NOMO-1 (cell line): ENCODE data around the gene PMVK.

Source experiments
- DNase-seq, 2 experiments: peaks; one replicate each; lab custom pipeline; 2025; ENCODE audit not compliant: unreplicated experiment in 2 of 2; lab: John Stamatoyannopoulos, UW

The PMVK gene

DNA sequence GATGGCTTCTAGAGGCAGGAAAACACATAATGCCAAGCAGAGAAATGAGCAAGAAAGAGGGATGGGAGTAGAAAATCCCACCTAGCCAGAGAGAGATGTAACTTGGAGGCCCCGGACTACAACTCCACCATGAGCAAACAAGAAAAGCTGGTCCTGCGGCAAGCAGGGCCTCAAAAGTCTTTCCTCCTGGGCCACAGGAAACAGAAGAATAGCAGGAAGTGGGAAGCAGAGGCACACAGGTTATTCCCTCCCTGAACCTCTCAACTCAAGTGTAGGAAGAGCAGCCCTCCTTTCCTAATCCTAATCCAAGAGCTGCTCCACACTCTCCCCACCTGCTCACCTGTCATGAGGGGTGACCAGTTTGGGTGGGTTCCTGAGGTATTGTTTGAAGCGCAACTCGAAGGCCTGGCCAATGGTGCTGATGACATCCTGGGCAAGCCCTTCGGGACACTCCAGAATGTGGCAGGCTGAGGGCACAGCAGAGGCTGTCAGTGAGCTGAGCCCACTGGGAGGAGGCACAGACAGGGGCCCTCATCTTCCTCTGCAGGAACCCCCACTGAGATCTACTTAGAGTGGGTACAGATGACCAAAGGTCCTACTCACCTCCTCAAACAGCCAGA lies 30.9 kb upstream of the PMVK start:
- DNase-seq, result no peak

DNA sequence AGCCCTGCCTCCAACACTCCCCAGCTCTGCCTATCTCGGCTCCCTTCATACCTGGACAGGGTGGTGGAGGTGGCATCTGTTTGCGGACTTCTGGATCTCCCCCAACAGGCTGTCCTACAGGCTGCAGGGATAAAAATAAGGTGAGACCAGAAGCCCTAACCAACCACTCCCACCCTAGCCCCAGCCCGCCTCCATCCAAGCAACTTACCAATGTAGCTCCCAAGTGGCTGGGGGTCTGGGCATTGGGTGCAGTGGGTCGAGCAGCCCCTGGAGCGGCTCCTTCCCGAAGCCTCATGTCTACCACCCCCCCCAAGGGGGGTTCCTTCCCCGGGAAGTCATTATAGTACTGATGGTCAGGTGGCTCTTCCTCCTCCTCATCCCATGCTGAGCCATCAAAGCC lies 29.6 kb upstream of the PMVK start:
- no peak for DNase-seq

DNA sequence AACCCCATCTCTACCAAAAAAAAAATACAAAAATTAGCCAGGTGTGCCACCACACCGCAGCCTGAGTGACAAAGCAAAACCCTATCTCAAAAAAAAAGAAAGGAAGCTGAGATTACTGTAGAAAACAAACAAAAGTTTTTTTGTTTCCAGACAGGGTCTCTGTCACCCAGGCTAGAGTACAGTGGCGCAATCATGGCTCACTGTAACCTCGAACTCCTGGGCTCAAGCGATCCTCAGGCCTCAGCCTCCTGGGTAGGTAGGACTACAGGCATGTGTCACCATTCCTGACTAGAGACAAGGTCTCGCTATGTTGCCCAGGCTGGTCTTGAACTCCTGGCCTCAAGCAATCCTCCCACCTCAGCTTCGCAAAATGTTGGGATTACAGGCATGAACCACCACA lies 27.8 kb upstream of the PMVK start:
- DNase-seq, result no peak

DNA sequence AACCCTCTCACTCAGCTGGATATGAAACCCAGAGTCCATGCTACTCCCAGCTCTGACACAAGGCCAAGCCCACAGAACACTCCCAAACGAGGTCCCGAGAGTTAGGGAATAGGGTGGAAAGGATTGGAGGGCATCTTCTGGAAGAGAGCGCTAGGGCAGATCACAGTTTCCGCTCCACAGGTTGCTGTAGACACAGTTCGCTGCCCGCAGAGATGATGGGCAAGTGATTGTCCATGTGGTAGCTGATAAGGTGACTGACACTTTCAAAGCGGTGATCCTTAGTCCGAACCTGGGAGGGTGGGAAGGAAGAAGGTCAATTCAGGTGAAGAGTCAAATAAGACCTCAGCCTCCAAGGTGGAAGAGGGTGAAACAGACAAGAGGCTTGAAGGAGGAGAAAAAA lies 27.1 kb upstream of the PMVK start:
- DNase-seq, result no peak

DNA sequence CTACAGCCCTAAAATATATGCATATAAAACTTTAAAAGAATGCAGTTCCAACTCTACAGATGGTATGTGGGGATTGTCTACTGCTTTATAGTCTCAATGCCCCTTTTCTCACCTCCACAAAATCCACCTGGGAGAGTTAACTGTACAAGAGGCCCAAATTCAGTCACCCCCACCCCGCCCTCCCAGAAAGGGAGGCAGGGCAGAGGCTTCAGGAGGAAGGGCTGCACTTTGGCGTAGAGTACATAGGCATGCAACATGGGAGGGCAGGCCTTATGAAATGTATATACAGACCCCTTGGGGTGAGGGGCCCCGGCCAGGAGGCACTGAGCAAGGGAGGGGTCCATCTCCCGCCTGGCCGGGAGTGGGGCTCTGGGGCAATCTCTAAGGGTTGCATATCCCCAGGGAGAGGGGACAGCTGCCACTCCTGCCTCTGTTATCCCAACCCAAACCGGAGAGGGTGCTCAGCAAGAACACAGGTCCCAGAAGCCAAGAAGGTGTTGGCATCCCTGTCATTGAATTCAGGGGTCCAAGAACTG lies 26.3 kb upstream of the PMVK start:
- no peak for DNase-seq

DNA sequence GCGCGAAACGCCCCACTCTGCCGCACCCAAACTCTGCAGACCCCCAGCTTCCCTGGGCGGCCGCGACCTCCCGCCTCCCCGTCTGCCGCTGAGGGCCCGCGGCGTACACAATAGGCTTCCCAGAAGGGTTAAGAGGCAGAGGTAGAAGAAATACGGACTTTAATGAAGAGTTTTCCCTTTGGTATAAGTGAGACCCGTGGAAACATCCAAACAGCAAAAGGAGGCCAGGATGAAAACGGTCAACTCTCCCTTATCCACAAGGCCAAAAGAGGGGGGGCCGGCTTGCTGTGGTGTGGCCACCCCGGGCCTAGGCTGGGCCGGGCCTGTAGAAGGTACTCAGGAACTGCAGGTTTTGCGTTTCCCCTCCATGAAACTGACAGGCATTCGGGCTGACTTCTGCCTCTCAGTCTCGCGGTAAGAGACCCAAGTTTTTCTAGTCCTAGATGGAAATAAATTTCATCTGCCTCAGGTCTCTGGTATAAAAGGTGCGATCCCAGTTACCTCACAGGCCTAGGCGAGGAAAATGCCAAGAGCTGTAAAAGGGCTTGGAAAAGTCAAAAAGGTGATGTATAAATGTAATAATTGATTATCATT lies 25.7 kb upstream of the PMVK start:
- peak; percentile 51 to 56 for DNase-seq

DNA sequence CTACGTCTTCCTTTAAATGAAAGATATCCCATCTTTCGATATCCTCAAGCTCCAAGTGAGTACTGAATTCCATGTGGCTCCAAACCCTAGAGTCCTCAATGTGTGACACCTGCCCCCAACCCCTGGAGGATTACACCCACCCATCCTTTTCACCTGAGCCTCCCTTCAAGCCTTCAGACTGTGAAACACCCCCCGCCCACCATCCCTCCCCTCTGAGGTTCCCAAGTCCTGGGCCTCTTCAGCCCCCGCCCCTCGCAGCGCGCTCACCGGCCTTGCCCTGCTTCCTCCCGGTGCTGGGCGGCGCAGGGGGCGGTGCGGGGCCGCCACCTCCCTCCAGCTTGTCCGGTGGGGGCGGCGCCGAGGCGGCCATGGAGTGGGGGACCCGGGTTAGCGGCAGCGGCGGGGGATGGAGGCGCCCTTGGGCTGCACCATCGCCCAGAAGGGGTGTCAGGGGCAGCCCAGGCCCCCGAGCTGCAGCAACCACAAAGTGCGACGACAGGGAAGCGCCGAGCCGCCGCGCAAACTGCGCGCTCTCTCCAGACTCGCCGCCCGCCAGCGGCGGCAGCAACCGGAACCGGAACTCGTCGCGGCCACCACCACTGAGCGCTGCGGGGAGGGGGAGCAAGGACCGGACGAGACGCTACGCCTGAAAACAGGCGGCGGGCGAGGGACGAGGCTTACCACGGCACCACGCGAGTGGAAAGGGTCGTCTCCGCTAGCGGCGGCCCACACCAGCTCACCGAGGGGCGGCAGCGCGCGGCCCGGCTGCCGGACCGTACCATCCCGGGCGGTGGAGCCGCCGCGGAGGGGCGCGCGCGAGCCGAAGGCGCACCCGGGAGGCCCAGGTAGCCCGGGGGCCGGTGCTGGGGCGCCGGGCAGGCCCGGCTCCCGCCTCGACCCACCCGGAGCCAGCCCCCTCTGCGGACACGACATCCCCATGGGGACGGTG lies 25.0 kb upstream of the PMVK start, which contains the start of gene PYGO2:
Gene PYGO2 (minus strand): TSS at position 576 of the 949 bp plus-strand sequence. CDS start 206 bp downstream, at position 370.
- peak; percentile 72 to 84 for DNase-seq

DNA sequence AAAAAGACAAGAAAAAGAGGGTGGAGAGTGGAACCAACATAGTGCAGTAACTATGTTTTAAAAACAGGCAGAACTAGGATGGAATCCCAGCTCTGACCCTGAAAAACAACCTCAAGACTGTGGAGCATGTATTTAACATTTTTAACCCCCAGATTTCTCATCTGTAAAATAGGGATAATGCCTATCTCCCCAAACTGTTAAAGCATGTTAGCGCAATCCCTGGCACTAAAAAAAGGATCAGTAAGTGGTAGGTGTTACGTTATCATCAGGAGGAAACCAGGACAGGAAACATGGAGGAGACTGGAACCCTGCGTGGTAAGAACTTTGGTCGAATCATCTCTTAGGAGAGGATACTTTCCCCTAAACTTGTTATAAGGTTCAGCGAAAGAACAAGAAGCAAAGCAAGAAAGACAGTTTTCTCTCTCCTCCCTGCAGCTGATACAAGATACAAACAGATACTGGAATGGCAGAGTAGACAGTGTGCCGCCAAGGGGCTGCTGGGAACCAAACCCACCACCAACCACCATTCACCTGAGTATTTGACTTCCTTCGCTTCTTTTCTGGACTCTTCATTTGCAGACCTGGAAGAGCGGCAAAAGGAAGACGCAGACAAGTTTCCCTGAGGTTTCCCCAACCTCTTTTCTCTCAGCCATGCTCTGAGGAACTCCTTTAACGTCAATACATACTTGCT lies 24.1 kb upstream of the PMVK start:
- DNase-seq, result no peak

DNA sequence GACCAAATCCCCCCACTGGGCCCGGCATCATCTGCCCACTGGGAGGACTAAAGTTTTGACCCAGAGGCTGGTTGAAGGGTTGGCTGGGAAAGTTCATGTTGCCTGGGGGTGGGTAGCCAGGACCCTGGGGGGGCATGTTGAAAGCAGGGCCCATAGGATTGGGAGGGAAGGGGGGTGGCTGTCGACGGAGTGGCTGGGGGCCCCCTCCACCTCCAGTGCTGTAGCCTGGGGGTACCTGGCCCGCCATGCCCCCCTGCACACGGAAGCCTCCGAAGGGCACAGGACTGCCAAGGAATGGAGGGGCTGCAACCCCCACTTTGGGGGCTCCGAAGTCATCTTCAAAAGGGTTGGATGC lies 22.9 kb upstream of the PMVK start:
- no peak for DNase-seq

DNA sequence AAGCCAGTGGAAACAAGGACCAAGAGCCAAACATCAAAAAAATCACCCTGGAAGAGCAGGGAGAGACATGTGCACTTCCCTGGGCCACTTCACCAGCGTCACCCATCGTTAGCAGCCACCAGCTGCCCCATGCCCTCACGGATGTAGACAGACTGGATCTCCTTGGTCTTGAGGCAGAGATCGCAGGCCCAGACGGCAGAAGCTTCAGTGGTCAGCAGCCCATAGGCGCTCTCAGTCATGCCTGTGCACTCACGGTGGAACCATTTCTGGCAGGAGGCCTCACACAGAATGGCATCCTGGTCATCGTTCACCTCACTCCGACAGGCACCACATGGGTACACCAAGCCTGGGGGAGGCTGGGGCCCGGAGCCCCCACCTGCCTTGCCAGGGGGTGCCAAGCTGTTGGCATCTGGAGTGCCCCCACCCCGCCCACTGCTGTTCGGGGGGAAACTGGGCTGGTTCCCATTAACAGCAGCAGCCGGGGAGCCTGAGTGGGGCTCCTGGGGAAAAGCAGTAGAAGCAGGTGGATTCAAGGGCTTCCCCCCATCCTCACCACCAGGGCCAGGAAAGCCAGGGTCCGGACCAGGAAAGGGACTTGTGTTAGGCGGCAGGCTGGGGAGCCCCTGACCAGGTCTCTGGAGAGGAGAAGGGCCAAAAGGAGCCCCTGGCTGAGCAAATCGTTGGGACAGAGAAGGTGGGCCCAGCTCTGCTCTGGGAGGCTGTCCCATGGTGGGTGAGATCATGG lies 22.3 kb upstream of the PMVK start:
- DNase-seq, result no peak

DNA sequence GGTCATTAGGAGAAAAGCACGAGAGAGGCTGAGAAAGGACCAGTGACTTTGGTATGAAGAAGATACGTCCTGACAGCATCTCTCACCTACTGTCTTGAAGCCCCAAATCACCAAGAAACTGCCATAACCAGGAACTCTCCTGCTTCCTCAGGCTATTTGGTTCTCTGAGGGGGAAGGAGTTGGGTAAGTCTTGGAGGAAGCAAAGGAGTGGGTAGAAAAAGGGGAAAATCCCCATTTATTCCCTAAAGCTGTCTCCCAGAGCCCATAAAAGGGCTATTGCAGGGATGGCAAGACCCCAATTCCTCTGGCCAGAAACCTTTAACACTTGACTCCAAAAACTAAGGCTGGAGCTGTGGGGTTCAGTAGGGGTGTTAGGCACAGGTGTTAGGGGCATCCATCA lies 21.5 kb upstream of the PMVK start:
- no peak for DNase-seq

DNA sequence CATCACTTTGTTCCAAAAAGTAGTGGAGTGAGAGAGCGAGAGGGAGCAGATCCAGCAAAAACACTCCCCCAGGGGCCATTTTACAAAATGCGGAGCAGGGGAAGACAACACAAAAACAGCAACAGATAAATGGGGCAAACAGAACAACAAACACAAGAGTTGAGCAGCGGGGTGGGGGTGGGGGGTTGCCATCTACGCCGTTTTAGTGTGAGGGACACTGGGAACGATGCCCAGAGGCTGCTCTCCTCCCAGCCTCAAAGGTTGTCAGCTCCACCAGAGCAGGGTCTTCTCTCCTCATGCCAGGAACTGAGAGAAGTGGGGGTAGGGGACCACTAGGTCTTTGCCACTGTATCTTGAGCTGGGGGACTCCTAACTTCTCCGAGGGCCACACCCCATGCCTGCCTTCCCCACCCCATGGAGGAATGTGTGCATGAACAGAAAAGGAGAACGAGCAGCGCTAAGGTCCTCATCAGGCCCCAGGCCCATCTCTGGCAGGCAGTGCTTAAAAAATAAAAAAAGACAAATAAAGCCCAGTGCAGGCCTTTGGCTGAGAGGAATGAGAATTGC lies 20.7 kb upstream of the PMVK start:
- no peak for DNase-seq

DNA sequence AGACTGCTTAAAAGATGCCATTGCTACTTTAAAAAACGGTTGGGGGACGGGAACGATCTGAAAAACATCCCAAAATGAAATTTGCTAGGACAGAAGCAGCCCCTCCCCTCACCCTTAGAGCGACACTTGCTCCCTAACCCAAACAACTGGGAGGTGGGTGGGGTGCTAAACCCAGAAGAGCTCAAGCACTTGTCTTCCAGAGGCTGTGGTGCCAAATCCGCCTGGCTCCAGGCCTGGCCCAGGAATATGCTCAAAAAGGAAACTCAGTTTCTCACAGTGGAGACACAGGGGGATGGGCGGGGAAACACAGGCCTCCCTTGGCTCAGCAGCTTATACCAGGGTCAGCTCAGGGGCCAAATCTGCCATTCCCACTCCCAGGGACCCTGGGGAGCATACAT lies 20.0 kb upstream of the PMVK start:
- DNase-seq, result no peak

DNA sequence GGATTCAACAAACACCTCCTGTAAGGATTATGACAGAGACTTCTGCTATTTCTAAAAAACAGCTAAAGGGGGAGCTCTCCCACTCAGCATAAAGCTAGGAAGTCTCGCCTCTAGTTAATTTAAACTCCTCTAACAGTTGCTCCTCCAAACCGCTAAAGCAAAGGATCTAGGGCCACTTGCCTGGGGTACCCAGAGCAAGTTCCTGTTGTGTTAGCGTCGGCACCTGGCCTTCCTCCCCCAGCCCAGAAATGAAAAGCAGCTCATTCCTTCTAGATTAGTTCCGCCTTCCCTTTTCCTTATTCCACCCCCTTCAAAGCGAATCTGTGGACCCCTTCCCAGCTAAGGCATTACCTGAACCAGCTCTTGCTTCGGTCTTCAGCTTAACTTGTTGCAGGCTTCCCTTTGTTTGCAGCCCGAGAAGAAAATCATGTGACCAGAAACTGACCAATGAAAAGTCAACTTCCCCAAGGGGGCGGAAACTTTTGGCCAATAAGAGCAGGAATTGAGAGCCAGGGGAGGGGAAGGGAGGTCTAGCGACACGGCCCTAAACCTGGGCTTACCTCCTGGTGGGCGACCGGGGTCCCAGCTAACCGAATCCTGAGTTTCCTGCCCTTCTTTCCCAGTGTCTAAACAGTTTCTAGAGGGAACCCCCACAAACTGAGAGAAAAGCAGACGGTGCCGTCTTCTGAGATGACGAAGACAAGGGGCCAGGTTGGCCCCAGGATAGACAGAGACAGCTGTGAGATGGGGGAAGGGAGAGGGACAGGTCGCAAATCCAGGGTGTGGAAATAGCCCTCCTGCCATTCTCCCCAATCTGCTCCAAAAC lies 19.4 kb upstream of the PMVK start, which contains the start of gene PBXIP1:
Gene PBXIP1 (minus strand): TSS at position 382 of the 826 bp plus-strand sequence. CDS start 2,378 bp downstream, outside the sequence.
- DNase-seq, result peak; percentile 90 to 93

DNA sequence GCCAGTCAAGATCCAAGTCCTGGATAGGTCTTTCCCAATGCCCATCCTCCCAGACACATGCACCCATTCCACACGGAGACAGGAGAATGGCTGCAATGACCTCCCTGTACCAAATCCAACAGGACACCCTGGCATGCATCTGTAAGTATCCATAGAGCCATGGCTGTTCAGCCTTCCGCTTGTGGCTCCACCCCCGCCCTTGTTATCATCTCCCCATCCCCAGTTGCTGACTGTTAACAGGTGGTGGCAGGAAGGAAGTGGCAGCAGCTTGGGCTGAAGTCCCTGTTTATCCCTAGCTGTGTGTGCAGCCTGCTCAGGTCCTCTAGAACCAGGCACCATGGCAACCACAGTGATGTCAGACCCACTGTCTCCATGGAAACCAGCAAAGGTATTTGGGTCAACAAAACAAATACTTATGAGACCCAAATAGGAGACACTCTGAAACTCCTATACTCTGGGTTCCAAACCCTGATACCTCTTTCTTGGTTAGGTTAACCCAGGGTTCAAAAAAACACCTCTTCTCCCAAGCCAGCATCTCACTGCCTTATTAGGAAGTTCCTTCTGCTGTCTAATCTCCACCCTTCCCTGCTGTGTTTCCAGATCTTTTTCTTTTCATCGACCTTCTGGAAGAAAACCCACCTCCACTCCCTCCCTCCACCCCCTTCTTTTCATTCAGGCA lies 18.7 kb upstream of the PMVK start:
- peak in 1 of 2 experiments; percentile 10 for DNase-seq

DNA sequence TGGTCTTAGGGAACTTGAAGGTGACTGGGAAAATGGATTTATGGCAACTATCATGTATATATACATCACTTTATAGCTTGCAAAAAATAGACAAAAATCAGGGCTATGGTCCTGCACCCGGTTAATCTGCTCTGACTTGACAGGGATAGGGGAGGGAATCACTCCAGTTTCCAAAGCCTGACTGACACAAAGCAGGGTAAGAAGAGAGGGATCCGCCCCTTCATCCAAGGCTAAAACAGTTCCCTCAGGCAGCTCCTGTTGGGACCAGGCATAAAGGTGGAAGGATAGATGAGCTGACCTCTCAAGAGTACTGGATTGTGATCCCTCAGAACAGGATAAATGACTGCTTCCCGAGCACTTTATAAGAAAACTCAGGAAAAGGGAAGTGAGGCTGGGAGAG lies 18.0 kb upstream of the PMVK start:
- DNase-seq, result no peak

DNA sequence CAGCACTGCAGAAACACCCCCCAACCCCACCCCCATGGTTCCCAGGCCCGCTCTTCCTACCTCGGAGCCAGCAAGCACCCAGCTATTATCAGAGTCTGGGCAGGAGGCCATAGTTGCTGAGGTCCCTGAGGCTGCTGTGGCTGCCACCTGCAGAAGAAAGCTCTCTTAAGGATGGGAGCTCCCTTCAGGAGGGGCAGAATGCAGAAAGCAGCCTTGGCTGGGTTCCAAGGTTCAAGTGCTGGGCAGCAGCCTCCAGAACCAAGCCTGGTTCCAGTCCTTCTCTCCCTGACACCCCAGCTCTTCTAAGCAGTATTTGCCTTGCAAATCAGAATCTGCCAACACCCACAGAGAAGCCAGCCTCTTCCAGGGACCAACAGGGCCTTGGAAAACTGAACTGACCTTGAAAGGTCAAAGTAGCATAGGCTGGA lies 17.1 kb upstream of the PMVK start:
- DNase-seq, result no peak

DNA sequence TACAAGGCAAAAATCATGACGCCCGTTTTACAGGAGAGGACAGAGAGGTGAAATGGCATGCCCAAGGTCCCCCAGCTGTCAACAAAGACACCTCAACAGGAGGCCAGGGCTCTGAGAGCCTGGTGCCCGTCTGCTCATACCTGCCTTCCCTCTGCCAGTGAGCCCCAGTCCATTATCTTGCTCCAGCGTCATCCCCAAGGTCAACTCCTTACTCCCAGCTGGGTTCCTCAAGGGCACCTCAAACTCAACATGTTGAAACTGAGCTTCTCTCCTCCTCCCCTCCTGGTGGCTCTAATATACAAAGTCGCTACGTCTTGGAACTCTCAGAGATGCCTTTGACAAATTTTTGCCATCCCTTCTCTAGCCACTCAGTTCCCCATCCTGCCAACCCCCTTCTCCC lies 16.1 kb upstream of the PMVK start:
- no peak for DNase-seq
